Hepatocyte (in vitro differentiated cells): ENCODE results near the gene TAF11L7. TPM values are rescaled to one million over a fixed set of nuclear protein-coding genes. Genes with fewer than 3 reads are reported as not detected.
"Not testable (repeated sequence)": the region's sequence is repeated elsewhere in the genome, so short reads cannot be mapped to it uniquely, and the experiment has no call there.

Source experiments
- DNase-seq: peaks from one replicate; pipeline ENCODE4 v3.0.0-alpha.2; 2016; ENCODE audit warnings: low spot score
- H2AFZ ChIP-seq: fragments of 200-600 bp; sonication (generic); 2 replicates; pipeline ENCODE4 v1.6.0; 2016; ENCODE audit warnings: antibody characterized with exemption, mild to moderate bottlenecking
- H3K27ac ChIP-seq: fragments of 200-600 bp; sonication (generic); 2 replicates; pipeline ENCODE4 v1.5.1; 2016; ENCODE audit warnings: mild to moderate bottlenecking
- H3K27me3 ChIP-seq: fragments of 200-600 bp; sonication (generic); 2 replicates; pipeline ENCODE4 v1.6.1; 2016
- H3K36me3 ChIP-seq: fragments of 200-600 bp; sonication (generic); replicated peaks from 2 replicates; pipeline ENCODE4 v1.5.1; 2016; ENCODE audit warnings: low read depth; ENCODE audit not compliant: insufficient read depth
- H3K4me1 ChIP-seq: fragments of 200-600 bp; sonication (generic); 2 replicates; pipeline ENCODE4 v1.5.1; 2016; ENCODE audit warnings: mild to moderate bottlenecking, moderate library complexity; ENCODE audit not compliant: insufficient read depth
- H3K4me2 ChIP-seq: fragments of 200-600 bp; sonication (generic); 2 replicates; pipeline ENCODE4 v1.6.0; 2016
- H3K4me3 ChIP-seq: fragments of 200-600 bp; sonication (generic); 2 replicates; pipeline ENCODE4 v1.5.1; 2016; ENCODE audit warnings: mild to moderate bottlenecking
- H3K79me2 ChIP-seq: fragments of 200-600 bp; sonication (generic); 2 replicates; pipeline ENCODE4 v1.6.0; 2017; ENCODE audit warnings: mild to moderate bottlenecking
- H3K9me2 ChIP-seq: fragments of 200-600 bp; sonication (generic); replicated peaks from 2 replicates; pipeline ENCODE4 v1.6.0; 2017; ENCODE audit warnings: mild to moderate bottlenecking; ENCODE audit not compliant: insufficient read depth
- H3K9me3 ChIP-seq: fragments of 200-600 bp; sonication (generic); 2 replicates; pipeline ENCODE4 v1.5.1; 2016; ENCODE audit warnings: low read depth, mild to moderate bottlenecking
- H4K20me1 ChIP-seq: fragments of 200-600 bp; sonication (generic); 2 replicates; pipeline ENCODE4 v1.6.0; 2016; ENCODE audit warnings: mild to moderate bottlenecking; ENCODE audit not compliant: insufficient read depth, poor library complexity, severe bottlenecking
- EZH2 ChIP-seq: fragments of 200-600 bp; sonication (generic); IDR thresholded peaks from 2 replicates; pipeline ENCODE4 v1.6.1; 2016; ENCODE audit warnings: antibody characterized with exemption, mild to moderate bottlenecking, borderline replicate concordance
- EZH2phosphoT487 ChIP-seq: fragments of 200-600 bp; sonication (generic); IDR thresholded peaks from one replicate; pipeline ENCODE4 v1.6.1; 2018; ENCODE audit warnings: antibody characterized with exemption, mild to moderate bottlenecking, low read depth, moderate library complexity; ENCODE audit not compliant: unreplicated experiment, severe bottlenecking
- WGBS: methylation state at CpG from one replicate; pipeline ENCODE4 v1.1.6; 2016; ENCODE audit warnings: low lambda C conversion rate; ENCODE audit errors: missing lambda C conversion rate; 5-methylcytosine and 5-hydroxymethylcytosine counted together
- polyA plus RNA-seq: library from polyadenylated mRNA; unstranded; fragments of >200 nt; fragmentation: Nextera tagmentation; extraction: Ambion mirVana; gene quantifications from 2 replicates; pipeline ENCODE4 v1.2.1, GENCODE V29; 2016
- total RNA-seq: library from RNA; depleted of rRNA; stranded (reverse); fragments of >200 nt; gene quantifications from 2 replicates; pipeline ENCODE4 v1.2.3, GENCODE V29; 2014
- TF ChIP-seq, protein P1 (sequence below): fragments of 200-600 bp; sonication (generic); IDR thresholded peaks from 2 replicates; pipeline ENCODE4 v1.5.1; 2016; ENCODE audit warnings: antibody characterized with exemption, mild to moderate bottlenecking; ENCODE audit not compliant: poor library complexity

TAF11L7 gene
- total RNA-seq (not detected in 2 replicates), polyA plus RNA-seq (not detected in 2 replicates)

DNA sequence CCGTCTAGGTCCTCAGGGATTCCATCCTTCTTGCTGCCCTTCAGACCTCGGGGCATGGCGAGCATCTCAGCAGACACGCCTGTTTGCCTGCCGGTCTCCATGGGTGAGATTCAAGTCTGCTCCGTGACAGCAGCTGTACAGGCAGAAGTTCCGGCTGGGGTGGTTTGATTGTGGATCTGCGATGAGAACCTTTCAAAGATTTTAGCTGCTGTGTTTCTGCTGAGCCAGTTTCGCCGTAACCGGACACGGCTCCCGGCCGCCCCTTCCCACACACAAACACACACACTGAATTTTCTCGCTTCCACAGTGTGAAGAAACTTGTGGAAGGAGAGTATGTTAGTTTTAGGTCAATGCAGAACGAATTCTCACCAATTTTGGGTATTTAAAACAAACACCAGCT is at the start of gene TAF11L7:
Gene TAF11L7 (minus strand): TSS at position 101 of the 400 bp plus-strand sequence.
- not testable (repeated sequence) for H3K4me3 ChIP-seq, H3K9me2 ChIP-seq, H3K27ac ChIP-seq, H3K36me3 ChIP-seq, H2AFZ ChIP-seq, H3K4me1 ChIP-seq, H3K79me2 ChIP-seq, H4K20me1 ChIP-seq, H3K27me3 ChIP-seq, DNase-seq, H3K4me2 ChIP-seq, H3K9me3 ChIP-seq
- no CpG with 5 or more reads among the region's 16 CpGs for WGBS

DNA sequence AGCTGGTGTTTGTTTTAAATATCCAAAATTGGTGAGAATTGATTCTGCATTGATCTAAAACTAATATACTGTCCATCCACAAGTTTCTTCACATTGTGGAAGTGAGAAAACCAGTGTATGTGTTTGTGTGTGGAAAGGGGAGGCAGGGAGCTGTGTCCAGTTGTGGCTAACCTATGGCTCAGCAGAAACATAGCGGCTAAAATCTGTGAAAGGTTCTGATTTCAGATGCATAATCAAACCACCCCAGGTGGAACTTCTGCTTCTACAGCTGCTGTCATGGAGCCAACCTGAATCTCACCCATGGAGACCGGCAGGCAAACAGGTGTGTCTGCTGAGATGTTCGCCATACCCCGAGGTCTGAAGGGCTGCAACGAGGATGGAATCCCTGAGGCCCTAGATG is 48.6 kb upstream of the TAF11L7 start, which contains the start of gene TAF11L14:
Gene TAF11L14 (plus strand): TSS at position 301 of the 400 bp plus-strand sequence.
- H3K27ac ChIP-seq = no peak within 1 kb of the TSS
- no peak within 1 kb of the TSS for H2AFZ ChIP-seq
- no peak for TF ChIP-seq EZH2
- TF ChIP-seq EZH2phosphoT487 = no peak
- TF ChIP-seq, protein P1, sequence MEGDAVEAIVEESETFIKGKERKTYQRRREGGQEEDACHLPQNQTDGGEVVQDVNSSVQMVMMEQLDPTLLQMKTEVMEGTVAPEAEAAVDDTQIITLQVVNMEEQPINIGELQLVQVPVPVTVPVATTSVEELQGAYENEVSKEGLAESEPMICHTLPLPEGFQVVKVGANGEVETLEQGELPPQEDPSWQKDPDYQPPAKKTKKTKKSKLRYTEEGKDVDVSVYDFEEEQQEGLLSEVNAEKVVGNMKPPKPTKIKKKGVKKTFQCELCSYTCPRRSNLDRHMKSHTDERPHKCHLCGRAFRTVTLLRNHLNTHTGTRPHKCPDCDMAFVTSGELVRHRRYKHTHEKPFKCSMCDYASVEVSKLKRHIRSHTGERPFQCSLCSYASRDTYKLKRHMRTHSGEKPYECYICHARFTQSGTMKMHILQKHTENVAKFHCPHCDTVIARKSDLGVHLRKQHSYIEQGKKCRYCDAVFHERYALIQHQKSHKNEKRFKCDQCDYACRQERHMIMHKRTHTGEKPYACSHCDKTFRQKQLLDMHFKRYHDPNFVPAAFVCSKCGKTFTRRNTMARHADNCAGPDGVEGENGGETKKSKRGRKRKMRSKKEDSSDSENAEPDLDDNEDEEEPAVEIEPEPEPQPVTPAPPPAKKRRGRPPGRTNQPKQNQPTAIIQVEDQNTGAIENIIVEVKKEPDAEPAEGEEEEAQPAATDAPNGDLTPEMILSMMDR = no peak
- H3K79me2 ChIP-seq = no peaks in the 10 kb centered on the region
- no peaks in the 10 kb centered on the region for H3K27me3 ChIP-seq
- no peak within 1 kb of the TSS for H3K4me2 ChIP-seq
- no peaks in the 10 kb centered on the region for H3K9me3 ChIP-seq
- no peaks in the 10 kb centered on the region for H4K20me1 ChIP-seq
- H3K9me2 ChIP-seq = no peaks in the 10 kb centered on the region
- no peak within 1 kb of the TSS for H3K4me3 ChIP-seq
- H3K4me1 ChIP-seq = no peaks in the 10 kb centered on the region
- 93% methylated on average over 5 of the region's 5 CpGs for WGBS
- DNase-seq = no peak
- no peaks in the 10 kb centered on the region for H3K36me3 ChIP-seq

DNA sequence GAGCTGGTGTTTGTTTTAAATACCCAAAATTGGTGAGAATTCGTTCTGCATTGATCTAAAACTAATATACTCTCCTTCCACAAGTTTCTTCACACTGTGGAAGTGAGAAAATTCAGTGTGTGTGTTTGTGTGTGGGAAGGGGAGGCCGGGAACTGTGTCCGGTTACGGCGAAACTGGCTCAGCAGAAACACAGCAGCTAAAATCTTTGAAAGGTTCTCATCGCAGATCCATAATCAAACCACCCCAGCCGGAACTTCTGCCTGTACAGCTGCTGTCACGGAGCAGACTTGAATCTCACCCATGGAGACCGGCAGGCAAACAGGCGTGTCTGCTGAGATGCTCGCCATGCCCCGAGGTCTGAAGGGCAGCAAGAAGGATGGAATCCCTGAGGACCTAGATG is 46.2 kb upstream of the TAF11L7 start, which contains the start of gene TAF11L13:
Gene TAF11L13 (plus strand): TSS at position 301 of the 400 bp plus-strand sequence.
- H2AFZ ChIP-seq, H4K20me1 ChIP-seq, H3K27ac ChIP-seq, H3K4me3 ChIP-seq, H3K4me2 ChIP-seq, H3K4me1 ChIP-seq, H3K9me3 ChIP-seq, H3K79me2 ChIP-seq, H3K36me3 ChIP-seq, H3K27me3 ChIP-seq, DNase-seq, H3K9me2 ChIP-seq: not testable (repeated sequence)
- WGBS = 91% methylated on average over 10 of the region's 12 CpGs

DNA sequence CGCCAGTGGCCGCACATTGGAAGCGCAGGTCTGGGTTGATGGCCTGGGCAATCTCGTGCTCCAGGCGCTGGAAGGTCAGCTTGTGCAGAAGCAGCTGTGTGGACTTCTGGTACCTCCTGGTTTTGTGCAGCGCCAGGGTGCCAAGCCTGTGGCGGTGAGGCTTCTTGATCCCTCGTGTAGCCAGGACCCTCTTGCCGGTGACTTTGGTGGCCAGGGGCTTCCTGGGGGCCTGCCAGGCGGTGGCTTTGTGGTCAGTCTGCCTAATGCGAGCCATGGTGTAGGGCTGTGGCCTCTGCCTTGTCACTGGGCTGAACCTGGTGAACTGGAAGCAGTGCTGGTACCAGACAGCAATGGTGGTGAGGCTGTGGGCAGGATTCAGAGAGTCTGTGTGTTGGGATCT is 40.1 kb upstream of the TAF11L7 start:
- Histone ChIP-seq H3K27ac (no peak overlapping the region), H3K79me2 (no peaks in the 10 kb centered on the region), H3K36me3 (no peaks in the 10 kb centered on the region), H3K4me2 (no peak overlapping the region), H3K4me3 (no peak overlapping the region), H3K9me3 (no peaks in the 10 kb centered on the region), H2AFZ (no peak overlapping the region), H4K20me1 (no peaks in the 10 kb centered on the region), H3K9me2 (no peaks in the 10 kb centered on the region), H3K27me3 (no peaks in the 10 kb centered on the region), H3K4me1 (no peaks in the 10 kb centered on the region)
- no peak for TF ChIP-seq EZH2phosphoT487
- TF ChIP-seq EZH2 = no peak
- TF ChIP-seq, protein P1 = no peak
- no peak for DNase-seq
- 90% methylated on average over 11 of the region's 11 CpGs for WGBS

DNA sequence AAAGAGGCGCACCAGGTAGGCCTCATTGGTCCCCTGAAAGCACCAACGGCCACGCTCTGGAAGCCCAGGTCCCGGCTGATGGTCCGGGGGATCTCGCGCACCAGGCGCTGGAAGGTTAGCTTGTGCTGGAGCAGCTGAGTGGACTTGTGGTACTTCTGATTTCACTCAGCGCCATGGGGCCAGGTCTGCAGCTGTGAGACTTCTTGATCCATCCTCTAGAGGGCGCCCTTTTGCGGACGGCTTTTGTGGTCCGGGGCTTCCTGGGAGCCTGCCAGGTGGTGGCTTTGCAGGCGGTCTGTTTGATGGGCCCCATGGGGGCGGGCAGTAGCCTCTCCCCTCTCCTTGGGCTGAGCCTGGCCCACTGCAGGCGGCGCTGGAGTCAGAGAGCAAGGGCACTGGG is 35.1 kb upstream of the TAF11L7 start:
- Histone ChIP-seq H3K4me1 (no peaks in the 10 kb centered on the region), H3K4me3 (no peak overlapping the region), H3K27ac (no peak overlapping the region), H3K27me3 (no peaks in the 10 kb centered on the region), H3K36me3 (no peaks in the 10 kb centered on the region), H3K9me2 (no peaks in the 10 kb centered on the region), H2AFZ (no peak overlapping the region), H3K79me2 (no peaks in the 10 kb centered on the region), H4K20me1 (no peaks in the 10 kb centered on the region), H3K4me2 (no peak overlapping the region), H3K9me3 (no peaks in the 10 kb centered on the region)
- 82% methylated on average over 17 of the region's 17 CpGs for WGBS
- no peak for DNase-seq
- TF ChIP-seq, protein P1 = no peak
- TF ChIP-seq EZH2 = no peak
- TF ChIP-seq EZH2phosphoT487 = no peak
